Fibroblast of skin of left biceps (primary cell): Measurements from ENCODE around the gene GRHL1.
"Not testable (repeated sequence)": the region's sequence is repeated elsewhere in the genome, so short reads cannot be mapped to it uniquely, and the experiment has no call there.

ENCODE experiments used
- DNase-seq, 2 experiments: peaks; one replicate each; pipeline ENCODE4 v3.0.0-alpha.2; 2013; ENCODE audit warnings: low read depth in 2 of 2

The GRHL1 gene

GRCh38 chr2:10022966-10023662, 71.6 kb downstream of the GRHL1 start:
- no peak for DNase-seq

GRCh38 chr2:10026940-10027569, 75.6 kb downstream of the GRHL1 start:
- DNase-seq = no peak

- no peak for DNase-seq
Measured at GRCh38 chr2:10027660-10028330, 76.3 kb downstream of the GRHL1 start.

- DNase-seq = no peak
Measured at GRCh38 chr2:10028407-10028987, 77.0 kb downstream of the GRHL1 start.

GRCh38 chr2:10028988-10029874, 77.7 kb downstream of the GRHL1 start:
- no peak for DNase-seq

- DNase-seq = no peak
Measured at GRCh38 chr2:10029875-10030223, 78.4 kb downstream of the GRHL1 start.

- no peak for DNase-seq
Measured at GRCh38 chr2:10030311-10030736, 78.8 kb downstream of the GRHL1 start.

- not testable (repeated sequence) for DNase-seq
Measured at GRCh38 chr2:10030798-10031197, 79.3 kb downstream of the GRHL1 start.

- DNase-seq = no peak
Measured at GRCh38 chr2:10031886-10032745, 80.6 kb downstream of the GRHL1 start.

- no peak for DNase-seq
Measured at GRCh38 chr2:10032746-10033105, 81.2 kb downstream of the GRHL1 start.

GRCh38 chr2:10033251-10034006, 81.9 kb downstream of the GRHL1 start:
- no peak for DNase-seq

GRCh38 chr2:10034333-10035052, 83.0 kb downstream of the GRHL1 start:
- no peak for DNase-seq

GRCh38 chr2:10035053-10035422, 83.5 kb downstream of the GRHL1 start:
- no peak for DNase-seq

- DNase-seq = no peak
Measured at GRCh38 chr2:10035633-10036032, 84.1 kb downstream of the GRHL1 start.

GRCh38 chr2:10036095-10036884, 84.8 kb downstream of the GRHL1 start:
- DNase-seq = no peak

GRCh38 chr2:10038123-10038522, 86.6 kb downstream of the GRHL1 start:
- DNase-seq = no peak

- no peak for DNase-seq
Measured at GRCh38 chr2:10038716-10039115, 87.2 kb downstream of the GRHL1 start.

GRCh38 chr2:10039658-10040410, 88.3 kb downstream of the GRHL1 start:
- no peak for DNase-seq
